Neuronal stem cell (in vitro differentiated cells): Measurements from ENCODE around the gene FAM120C.

Source experiments
- DNase-seq: peaks from one replicate; pipeline ENCODE4 v3.0.0-alpha.2; 2013; ENCODE audit warnings: low spot score
- H2AFZ ChIP-seq: one replicate; pipeline ENCODE4 v1.6.1; 2013; ENCODE audit warnings: mild to moderate bottlenecking, low read length, inconsistent platforms
- H2AK5ac ChIP-seq: 2 replicates; pipeline ENCODE4 v1.6.1; 2013; ENCODE audit warnings: low read depth, mild to moderate bottlenecking, inconsistent platforms, low read length, moderate library complexity, mixed read lengths
- H2BK120ac ChIP-seq: 2 replicates; pipeline ENCODE4 v1.6.1; 2013; ENCODE audit warnings: low read depth, mild to moderate bottlenecking, inconsistent platforms, low read length, moderate library complexity, mixed read lengths
- H2BK12ac ChIP-seq: one replicate; pipeline ENCODE4 v1.6.1; 2013; ENCODE audit warnings: low read length, inconsistent platforms
- H2BK15ac ChIP-seq: 2 replicates; pipeline ENCODE4 v1.6.1; 2013; ENCODE audit warnings: mild to moderate bottlenecking, low read length, inconsistent platforms, mixed read lengths
- H2BK5ac ChIP-seq: one replicate; pipeline ENCODE4 v1.6.1; 2013; ENCODE audit warnings: inconsistent platforms, mild to moderate bottlenecking, low read length, moderate library complexity
- H3K14ac ChIP-seq: one replicate; pipeline ENCODE4 v1.6.1; 2013; ENCODE audit warnings: low read length, inconsistent platforms
- H3K18ac ChIP-seq: 2 replicates; pipeline ENCODE4 v1.6.1; 2013; ENCODE audit warnings: low read length, inconsistent platforms
- H3K23ac ChIP-seq: 2 replicates; pipeline ENCODE4 v1.6.1; 2013; ENCODE audit warnings: low read depth, mild to moderate bottlenecking, mixed read lengths, low read length, inconsistent platforms; ENCODE audit not compliant: poor library complexity
- H3K27ac ChIP-seq: replicated peaks from 3 replicates; pipeline ENCODE4 v1.5.1; 2013; ENCODE audit warnings: low read length, inconsistent platforms
- H3K27me3 ChIP-seq, 3 experiments: 2 replicates each; pipeline ENCODE4 v1.6.1; 2013; ENCODE audit warnings: low read length in 3 of 3, mild to moderate bottlenecking in 2 of 3, inconsistent platforms in 1 of 3, low read depth in 1 of 3, mixed read lengths in 1 of 3, moderate library complexity in 1 of 3; ENCODE audit not compliant: control insufficient read depth in 3 of 3, insufficient read depth in 3 of 3
- H3K36me3 ChIP-seq, 2 donors: replicated peaks in 1 of 2; 2 replicates each; pipeline ENCODE4 v1.6.1; 2013; ENCODE audit warnings: low read length in 2 of 2; ENCODE audit not compliant: control insufficient read depth in 2 of 2, insufficient read depth in 2 of 2
- H3K4ac ChIP-seq: 2 replicates; pipeline ENCODE4 v1.6.1; 2013; ENCODE audit warnings: inconsistent platforms, mild to moderate bottlenecking, low read length, moderate library complexity
- H3K4me1 ChIP-seq, 2 donors: 1 replicate in 1 of 2; 2 replicates in 1 of 2; pipeline ENCODE4 v1.6.1; 2013; ENCODE audit warnings: low read length in 2 of 2, low read depth in 1 of 2; ENCODE audit not compliant: control insufficient read depth in 2 of 2, insufficient read depth in 1 of 2
- H3K4me2 ChIP-seq: one replicate; pipeline ENCODE4 v1.6.1; 2013; ENCODE audit warnings: mild to moderate bottlenecking, low read length, inconsistent platforms; ENCODE audit not compliant: insufficient read depth, poor library complexity, severe bottlenecking
- H3K4me3 ChIP-seq, 2 donors: 2 replicates each; pipeline ENCODE4 v1.5.1; 2013; ENCODE audit warnings: low read length in 2 of 2, mild to moderate bottlenecking in 2 of 2, inconsistent platforms in 1 of 2, moderate library complexity in 1 of 2
- H3K79me1 ChIP-seq: one replicate; pipeline ENCODE4 v1.6.1; 2013; ENCODE audit warnings: low read depth, mild to moderate bottlenecking, inconsistent platforms, low read length, moderate library complexity
- H3K9ac ChIP-seq: one replicate; pipeline ENCODE4 v1.6.1; 2013; ENCODE audit warnings: mild to moderate bottlenecking, low read depth, low read length, inconsistent platforms; ENCODE audit not compliant: poor library complexity
- H3K9me3 ChIP-seq, 2 donors: replicated peaks in 1 of 2; 2 replicates each; pipeline versions ENCODE3 to v1.6.1; 2013; ENCODE audit warnings: low read length in 2 of 2, mild to moderate bottlenecking in 2 of 2, inconsistent platforms in 1 of 2, low read depth in 1 of 2, mixed read lengths in 1 of 2, moderate library complexity in 1 of 2; ENCODE audit not compliant: control insufficient read depth in 2 of 2, insufficient read depth in 1 of 2
- H4K8ac ChIP-seq: one replicate; pipeline ENCODE4 v1.6.1; 2013; ENCODE audit warnings: low read depth, mild to moderate bottlenecking, inconsistent platforms, low read length, moderate library complexity
- H4K91ac ChIP-seq: one replicate; pipeline ENCODE4 v1.6.1; 2013; ENCODE audit warnings: low read length, low read depth, mild to moderate bottlenecking, inconsistent platforms; ENCODE audit not compliant: poor library complexity
- WGBS, 2 donors: extraction: QIAGEN DNeasy Blood & Tissue Kit; methylation state at CpG; one replicate each; pipeline ENCODE4 v1.1.7; 2013; ENCODE audit warnings: missing lambda C conversion rate in 2 of 2, mixed read lengths in 1 of 2; ENCODE audit not compliant: insufficient read length in 2 of 2, insufficient replicate concordance in 1 of 2; ENCODE audit errors: extremely low coverage in 2 of 2; 5-methylcytosine and 5-hydroxymethylcytosine counted together

Gene FAM120C

GRCh38 chrX:54178100-54178940 lies 4.7 kb downstream of the FAM120C start:
- no peak overlapping the region for H3K14ac ChIP-seq
- no peak overlapping the region for H2AFZ ChIP-seq
- H3K79me1 ChIP-seq = peaks cover 3% of the 10 kb centered on the region
- peaks cover 4 to 6% of the 10 kb centered on the region in 2 donors for H3K4me1 ChIP-seq
- H4K91ac ChIP-seq = no peak overlapping the region
- H2BK12ac ChIP-seq = no peak overlapping the region
- no peak overlapping the region for H2BK15ac ChIP-seq
- no peak overlapping the region for H3K4me3 ChIP-seq
- 100% methylated on average over 1 of the region's 5 CpGs; no CpG with 5 or more reads in 1 of the 2 donors for WGBS, 2 donors
- H3K18ac ChIP-seq = no peak overlapping the region
- H3K9ac ChIP-seq = no peak overlapping the region
- peaks cover 3 to 48% of the 10 kb centered on the region in 2 donors for H3K36me3 ChIP-seq
- no peak overlapping the region for H2BK5ac ChIP-seq
- no peak overlapping the region for H3K4ac ChIP-seq
- no peaks in the 10 kb centered on the region for H3K9me3 ChIP-seq
- no peak overlapping the region for H2AK5ac ChIP-seq
- H2BK120ac ChIP-seq = no peak overlapping the region
- H3K27me3 ChIP-seq = no peaks in the 10 kb centered on the region
- no peak overlapping the region for H4K8ac ChIP-seq
- no peak overlapping the region for H3K4me2 ChIP-seq
- H3K23ac ChIP-seq = no peak overlapping the region
- no peak for DNase-seq
- H3K27ac ChIP-seq = no peak overlapping the region

DNA sequence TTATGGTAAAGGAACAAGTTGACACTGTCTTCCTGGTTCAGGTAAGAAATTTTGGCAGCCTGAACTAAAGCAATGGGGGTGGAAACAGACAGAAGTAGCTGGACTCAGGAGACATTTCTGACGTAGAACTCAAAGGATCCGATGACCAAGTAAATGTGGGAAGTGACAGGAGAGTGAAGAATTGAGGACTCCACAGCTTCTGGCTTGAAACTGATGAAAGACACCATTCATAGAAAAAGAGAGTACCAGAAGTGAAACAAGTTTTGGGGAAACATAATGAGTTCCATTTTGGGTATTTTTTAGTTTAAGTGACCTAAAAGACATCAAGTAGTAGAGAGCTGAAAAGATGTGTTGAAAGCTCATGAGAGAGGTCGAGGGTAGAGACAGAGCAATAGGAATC lies 5.7 kb downstream of the FAM120C start:
- no peak overlapping the region for H2BK5ac ChIP-seq
- H3K36me3 ChIP-seq = peaks cover 3 to 53% of the 10 kb centered on the region in 2 donors
- no peak overlapping the region for H3K4ac ChIP-seq
- H3K4me3 ChIP-seq = no peak overlapping the region
- H3K27ac ChIP-seq = no peak overlapping the region
- no peak overlapping the region for H4K91ac ChIP-seq
- no peak overlapping the region for H2BK15ac ChIP-seq
- no peak overlapping the region for H4K8ac ChIP-seq
- no peak overlapping the region for H2BK12ac ChIP-seq
- no peak overlapping the region for H3K4me2 ChIP-seq
- WGBS, 2 donors = no CpG with 5 or more reads among the region's 3 CpGs
- no peak overlapping the region for H2AK5ac ChIP-seq
- H3K9ac ChIP-seq = no peak overlapping the region
- H3K4me1 ChIP-seq = peaks cover 4 to 6% of the 10 kb centered on the region in 2 donors
- H3K14ac ChIP-seq = no peak overlapping the region
- no peak overlapping the region for H3K18ac ChIP-seq
- no peak overlapping the region for H2AFZ ChIP-seq
- H3K9me3 ChIP-seq = no peaks in the 10 kb centered on the region
- H2BK120ac ChIP-seq = no peak overlapping the region
- no peaks in the 10 kb centered on the region for H3K79me1 ChIP-seq
- no peak overlapping the region for H3K23ac ChIP-seq
- H3K27me3 ChIP-seq = no peaks in the 10 kb centered on the region
- DNase-seq = no peak

DNA sequence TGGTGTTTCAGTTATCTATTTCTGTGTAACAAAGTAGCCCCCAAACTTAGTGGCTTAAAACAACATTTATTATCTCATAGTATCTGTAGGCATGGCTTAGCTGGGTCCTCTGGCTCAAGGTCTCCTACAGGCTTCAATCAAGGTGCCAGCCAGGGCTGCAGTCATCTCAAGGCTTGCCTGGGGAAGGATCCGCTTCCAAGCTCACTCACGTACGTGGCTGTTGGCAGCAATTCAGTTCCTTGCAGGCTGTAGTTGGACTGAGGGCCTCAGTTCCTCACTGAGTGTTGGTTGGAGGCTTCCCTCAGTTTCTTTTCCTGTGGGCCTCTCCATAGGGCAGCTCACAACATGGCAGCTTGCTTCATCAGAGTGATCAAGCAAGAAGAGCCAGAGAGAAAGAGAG lies 9.3 kb downstream of the FAM120C start:
- no CpG with 5 or more reads among the region's 3 CpGs for WGBS, 2 donors
- Histone ChIP-seq H3K9me3 (no peaks in the 10 kb centered on the region), H2BK120ac (no peak overlapping the region), H3K4ac (no peak overlapping the region), H3K9ac (no peak overlapping the region), H3K4me1 (no peaks in the 10 kb centered on the region), H2BK12ac (no peak overlapping the region), H2BK5ac (no peak overlapping the region), H3K36me3 (peaks cover 3 to 53% of the 10 kb centered on the region in 2 donors), H3K18ac (no peak overlapping the region), H3K4me2 (no peak overlapping the region), H3K79me1 (no peaks in the 10 kb centered on the region), H3K14ac (no peak overlapping the region), H4K8ac (no peak overlapping the region), H2AK5ac (no peak overlapping the region), H3K27ac (no peak overlapping the region), H2BK15ac (no peak overlapping the region), H3K4me3 (no peak overlapping the region), H3K27me3 (no peaks in the 10 kb centered on the region), H2AFZ (no peak overlapping the region), H4K91ac (no peak overlapping the region), H3K23ac (no peak overlapping the region)
- no peak for DNase-seq

- Histone ChIP-seq H2AFZ (no peak overlapping the region), H3K4me1 (no peaks in the 10 kb centered on the region), H3K4me3 (no peak overlapping the region), H3K4ac (no peak overlapping the region), H3K27me3 (no peaks in the 10 kb centered on the region), H3K27ac (no peak overlapping the region), H4K91ac (no peak overlapping the region), H3K23ac (no peak overlapping the region), H3K9me3 (no peaks in the 10 kb centered on the region), H3K79me1 (no peaks in the 10 kb centered on the region), H3K14ac (no peak overlapping the region), H2AK5ac (no peak overlapping the region), H3K36me3 (peaks cover 3 to 43% of the 10 kb centered on the region in 2 donors), H2BK12ac (no peak overlapping the region), H2BK120ac (no peak overlapping the region), H3K4me2 (no peak overlapping the region), H3K18ac (no peak overlapping the region), H4K8ac (no peak overlapping the region), H2BK5ac (no peak overlapping the region), H3K9ac (no peak overlapping the region), H2BK15ac (no peak overlapping the region)
- no CpG with 5 or more reads among the region's 3 CpGs for WGBS, 2 donors
- DNase-seq = no peak
These were observed 10.6 kb downstream of the FAM120C start for GRCh38 chrX:54172455-54172854.
